GM12892 (cell line): ENCODE results near the gene YJU2.

ENCODE experiments used
- POLR2A ChIP-seq: IDR thresholded peaks from 2 replicates; pipeline ENCODE4 v1.6.1; 2011; ENCODE audit warnings: low read depth, low read length, control low read depth
- POLR2AphosphoS5 ChIP-seq: IDR thresholded peaks from 2 replicates; pipeline ENCODE4 v1.6.1; 2011; ENCODE audit warnings: low read depth, low read length, control low read depth

- no peak for TF ChIP-seq POLR2A
- no peak for TF ChIP-seq POLR2AphosphoS5
These were observed 38.3 kb upstream of the YJU2 start for GRCh38 chr19:4208385-4209094.
